ENCODE measurements around the gene FILIP1L. TPM values are rescaled to one million over a fixed set of nuclear protein-coding genes. Genes with fewer than 3 reads are reported as not detected.

FILIP1L gene
- total and polyA plus RNA-seq, 2 of the 13 experiments (the other 11 are each of a cell fraction or from before 2014, with no cell fraction given) = 8.1 to 187 TPM

DNA sequence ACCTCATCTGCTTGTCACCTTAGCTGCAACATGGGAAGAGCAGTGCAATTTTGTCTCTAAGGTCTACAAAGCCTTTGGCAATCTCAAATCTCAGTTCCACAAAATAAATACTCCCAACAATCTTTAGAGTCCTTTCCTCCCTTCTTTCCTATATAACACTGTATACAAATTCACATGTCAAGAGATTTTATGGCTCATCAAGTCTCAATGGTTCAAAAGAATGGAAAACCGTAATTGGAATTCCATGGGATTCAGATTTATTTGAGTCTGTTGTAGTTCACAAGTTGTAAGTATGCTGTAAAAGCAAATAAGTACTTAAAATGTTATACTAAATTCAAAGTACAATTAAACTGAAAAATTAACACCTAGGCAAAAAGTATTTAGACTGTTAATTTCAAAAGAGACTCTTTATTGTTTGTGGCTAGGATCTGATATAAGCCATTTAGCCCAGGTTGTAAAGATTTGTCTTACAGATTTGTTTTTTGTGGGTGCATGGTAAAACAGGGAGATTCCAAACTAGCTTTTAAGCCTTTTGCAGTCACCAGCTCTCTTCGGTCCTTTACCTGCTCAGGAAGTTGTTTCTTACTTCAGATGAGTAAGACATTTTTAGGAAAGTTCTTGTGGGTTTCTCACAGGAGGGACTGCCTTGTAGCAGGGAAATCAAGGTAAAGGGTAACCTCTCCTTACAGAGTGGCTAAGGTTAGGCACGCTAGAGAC is 246.5 kb downstream of the FILIP1L start:
- H4K20me1 ChIP-seq (ENCODE audit: insufficient read depth, low read length) = peaks cover 99% of the 10 kb centered on the region
- in situ Hi-C loops (cut with HindIII; ENCODE audit: extremely low pct_ligation_motif_present, low pct_unique_long_range_greater_than_20kb) (no loop called here), intact Hi-C loops (cut with micrococcal nuclease; ENCODE audit: unreplicated experiment) (no loop called here)
- H3K4me3 ChIP-seq (replicated peaks in 1 of 3; ENCODE audit: insufficient read depth in 1 of 3, low read depth in 2 of 3, low read length in 3 of 3) = peak overlapping the region in 2 of 3 experiments; percentile 1 to 8; a peak in 1 of 6 replicates
- ATAC-seq (no peak), DNase-seq (ENCODE audit: low spot score) (no peak), FAIRE-seq (no peak)
- H2AFZ ChIP-seq (ENCODE audit: low read length) = no peak overlapping the region
- no peaks in the 10 kb centered on the region for H3K9me3 ChIP-seq (ENCODE audit: low read length)
- TF ChIP-seq ZSCAN20 (CRISPR knock-in tag; IDR thresholded peaks at IDR 0.05; ENCODE audit: borderline replicate concordance) (no peak), ZSCAN30 (CRISPR knock-in tag; IDR thresholded peaks at IDR 0.05) (no peak), RBFOX2 (IDR thresholded peaks at IDR 0.05; ENCODE audit: low read depth, low read length) (0 out of 2 replicates have a peak, but pooled peaks have one; percentile 28)
- WGBS (ENCODE audit: low lambda C conversion rate) = 90% methylated on average over 3 of the region's 3 CpGs
- no TSS peak for BruUV-seq (replicated peaks)
- no peaks in the 10 kb centered on the region; a peak in 1 of 5 replicates for H3K27me3 ChIP-seq (ENCODE audit: control insufficient read depth in 1 of 2, insufficient read depth in 2 of 2, low read length in 2 of 2)
- CTCF ChIA-PET (ENCODE audit: low intra/inter-chr PET ratio, low total read pairs) = no interaction called here
- peak overlapping the region; percentile 92 for H3K4me2 ChIP-seq (ENCODE audit: low read depth, low read length)
- peaks cover 36 to 78% of the 10 kb centered on the region in 2 experiments for H3K36me3 ChIP-seq (replicated peaks in 1 of 2; ENCODE audit: control insufficient read depth in 1 of 2, insufficient read depth in 2 of 2, low read length in 2 of 2)
- H3K27ac ChIP-seq (ENCODE audit: extremely low read length, insufficient read depth, low read length) = no peak overlapping the region
- POLR2A ChIA-PET = interaction anchor here (0.9 to 2.2 kb wide), 4 partner anchors 8 to 52 kb away, joined by 3 to 7 read pairs (median 4); no protein-coding TSS in a partner anchor
- H3K4me1 ChIP-seq (ENCODE audit: insufficient read depth, low read length) = peaks cover 95% of the 10 kb centered on the region
- peaks cover 100% of the 10 kb centered on the region for H3K79me2 ChIP-seq (ENCODE audit: insufficient read depth, low read length)
- peak overlapping the region; percentile 1; the same call in 1 of the 2 replicates for H3K9ac ChIP-seq (ENCODE audit: insufficient read depth, low read depth, low read length)

DNA sequence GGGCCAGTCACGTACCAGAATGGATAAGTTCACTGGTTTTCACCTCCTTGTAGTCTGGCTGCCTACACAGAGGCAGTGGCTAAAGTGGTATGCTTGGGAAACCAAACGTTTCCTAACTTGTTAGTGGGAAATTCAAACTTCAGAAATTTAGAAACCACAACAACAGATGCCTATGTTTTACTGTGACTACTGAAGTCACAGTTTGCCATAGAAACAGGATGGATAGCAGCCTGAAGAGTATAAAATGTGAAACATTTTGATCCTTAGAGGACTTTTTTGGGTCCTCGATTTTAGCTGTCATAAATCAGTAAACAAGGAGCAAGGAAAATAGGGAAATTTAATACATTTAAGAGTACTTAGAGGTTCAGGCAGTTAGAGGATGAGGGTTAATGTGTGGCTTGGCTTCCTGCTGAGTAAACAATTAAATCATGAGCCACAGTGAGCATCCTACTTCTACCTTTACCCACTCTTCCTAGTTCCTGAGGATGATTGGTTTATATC is 248.0 kb downstream of the FILIP1L start:
- Histone ChIP-seq H3K79me2 (ENCODE audit: insufficient read depth, low read length) (peaks cover 100% of the 10 kb centered on the region), H3K4me1 (ENCODE audit: insufficient read depth, low read length) (peaks cover 95% of the 10 kb centered on the region), H3K4me3 (replicated peaks in 1 of 3; ENCODE audit: insufficient read depth in 1 of 3, low read depth in 2 of 3, low read length in 3 of 3) (no peak overlapping the region), H3K36me3 (replicated peaks in 1 of 2; ENCODE audit: control insufficient read depth in 1 of 2, insufficient read depth in 2 of 2, low read length in 2 of 2) (peaks cover 33 to 88% of the 10 kb centered on the region in 2 experiments), H3K9me3 (ENCODE audit: low read length) (no peaks in the 10 kb centered on the region), H3K27ac (ENCODE audit: extremely low read length, insufficient read depth, low read length) (no peak overlapping the region), H3K9ac (ENCODE audit: insufficient read depth, low read depth, low read length) (no peak overlapping the region), H3K4me2 (ENCODE audit: low read depth, low read length) (peak overlapping the region; percentile 49), H2AFZ (ENCODE audit: low read length) (no peak overlapping the region), H3K27me3 (ENCODE audit: control insufficient read depth in 1 of 2, insufficient read depth in 2 of 2, low read length in 2 of 2) (no peaks in the 10 kb centered on the region), H4K20me1 (ENCODE audit: insufficient read depth, low read length) (peaks cover 99% of the 10 kb centered on the region)
- DNase-seq (ENCODE audit: low spot score) = no peak
- intact Hi-C loops (cut with micrococcal nuclease; ENCODE audit: unreplicated experiment) = no loop called here
- BruUV-seq (replicated peaks) = no TSS peak
- no peak for ATAC-seq
- CTCF ChIA-PET (ENCODE audit: low intra/inter-chr PET ratio, low total read pairs) = no interaction called here
- TF ChIP-seq ZNF652 (CRISPR knock-in tag; IDR thresholded peaks at IDR 0.05; ENCODE audit: borderline replicate concordance, low read depth) (peak; percentile 16; the same call in 1 of the 2 replicates), ZFP36L1 (CRISPR knock-in tag; IDR thresholded peaks at IDR 0.05) (0 out of 2 replicates have a peak, but pooled peaks have one; percentile 23), ZNF720 (CRISPR knock-in tag; IDR thresholded peaks at IDR 0.05) (no peak)
- TF ChIP-seq, protein P1, sequence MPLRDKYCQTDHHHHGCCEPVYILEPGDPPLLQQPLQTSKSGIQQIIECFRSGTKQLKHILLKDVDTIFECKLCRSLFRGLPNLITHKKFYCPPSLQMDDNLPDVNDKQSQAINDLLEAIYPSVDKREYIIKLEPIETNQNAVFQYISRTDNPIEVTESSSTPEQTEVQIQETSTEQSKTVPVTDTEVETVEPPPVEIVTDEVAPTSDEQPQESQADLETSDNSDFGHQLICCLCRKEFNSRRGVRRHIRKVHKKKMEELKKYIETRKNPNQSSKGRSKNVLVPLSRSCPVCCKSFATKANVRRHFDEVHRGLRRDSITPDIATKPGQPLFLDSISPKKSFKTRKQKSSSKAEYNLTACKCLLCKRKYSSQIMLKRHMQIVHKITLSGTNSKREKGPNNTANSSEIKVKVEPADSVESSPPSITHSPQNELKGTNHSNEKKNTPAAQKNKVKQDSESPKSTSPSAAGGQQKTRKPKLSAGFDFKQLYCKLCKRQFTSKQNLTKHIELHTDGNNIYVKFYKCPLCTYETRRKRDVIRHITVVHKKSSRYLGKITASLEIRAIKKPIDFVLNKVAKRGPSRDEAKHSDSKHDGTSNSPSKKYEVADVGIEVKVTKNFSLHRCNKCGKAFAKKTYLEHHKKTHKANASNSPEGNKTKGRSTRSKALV (CRISPR knock-in tag; IDR thresholded peaks at IDR 0.05) = 0 out of 2 replicates have a peak, but pooled peaks have one; percentile 30
- in situ Hi-C loops (cut with HindIII; ENCODE audit: extremely low pct_ligation_motif_present, low pct_unique_long_range_greater_than_20kb) = no loop called here
- WGBS (ENCODE audit: low lambda C conversion rate) = 69% methylated on average over 3 of the region's 3 CpGs
- POLR2A ChIA-PET = no interaction called here
- FAIRE-seq = no peak

All from HepG2 (cell line).